ENCODE measurements around the gene IMP3. TPM values are rescaled to one million over a fixed set of nuclear protein-coding genes. Genes with fewer than 3 reads are reported as not detected.

IMP3 gene
- total and polyA plus RNA-seq, 9 of the 15 experiments (the other 6 are each of a cell fraction or from before 2014, with no cell fraction given), result 14.5 to 160 (median 74.4) TPM

DNA sequence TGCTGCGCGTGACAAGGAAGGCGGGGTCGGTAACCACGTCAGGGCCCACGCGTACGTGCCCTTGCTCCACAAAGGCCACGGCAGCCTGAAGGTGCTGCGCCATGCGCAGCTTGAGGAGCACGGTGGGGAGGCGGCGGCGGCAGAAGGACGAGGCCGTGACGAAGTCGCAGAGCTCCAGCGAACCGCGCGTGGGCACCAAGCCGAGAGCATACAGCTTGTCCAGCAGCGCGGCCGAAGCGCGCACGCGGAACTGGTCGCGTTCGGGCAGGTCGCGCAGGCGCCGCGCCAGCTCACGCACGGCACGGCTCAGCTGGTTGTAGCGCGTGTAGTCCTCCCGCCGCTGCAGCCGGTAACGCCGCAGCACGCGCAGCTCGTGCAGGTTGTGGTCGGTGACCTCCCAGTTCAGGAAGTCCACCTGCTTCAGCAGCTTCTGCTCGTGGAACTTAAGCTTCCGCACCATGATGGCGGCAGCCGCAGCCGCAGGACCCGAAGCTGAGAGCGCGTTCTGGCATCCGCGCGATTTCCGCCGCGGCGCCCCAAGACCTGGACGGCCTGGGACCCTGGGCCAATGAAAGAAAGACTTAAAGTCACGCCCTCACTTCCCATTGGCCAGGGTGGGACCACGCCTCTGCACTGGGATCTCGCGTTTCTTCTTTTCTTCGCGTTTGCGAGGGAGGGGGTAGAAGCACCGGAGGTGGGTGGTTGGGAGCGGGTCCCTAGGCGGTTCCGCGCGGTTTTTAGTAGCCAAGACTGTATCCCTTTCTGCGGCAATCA lies at the start of gene IMP3 (continued):
- peak; percentile 100 for TF ChIP-seq POLR2G (IDR thresholded peaks at IDR 0.05; ENCODE audit: low read depth, low read length)
- TF ChIP-seq POLR2AphosphoS2 (IDR thresholded peaks at IDR 0.05; ENCODE audit: low read length), result peak; percentile 90; the same call in 1 of the 2 replicates
- no peak for TF ChIP-seq COPS2 (conservative IDR thresholded peaks at IDR 0.05)
- no peak for TF ChIP-seq MTA2 (IDR thresholded peaks at IDR 0.05; ENCODE audit: low read depth)
- TF ChIP-seq TSHZ1 (CRISPR knock-in tag; IDR thresholded peaks at IDR 0.05), result no peak
- peak; percentile 67; the same call in 1 of the 2 replicates for TF ChIP-seq ATF7 (IDR thresholded peaks at IDR 0.05)
- no peak for TF ChIP-seq ZKSCAN8 (CRISPR knock-in tag; IDR thresholded peaks at IDR 0.05)
- no peak for TF ChIP-seq CUX1 (CRISPR knock-in tag; IDR thresholded peaks at IDR 0.05)
- TF ChIP-seq SUPT5H (IDR thresholded peaks at IDR 0.05), result peak; percentile 98
- TF ChIP-seq ETV5 (CRISPR knock-in tag; IDR thresholded peaks at IDR 0.05; ENCODE audit: low read depth), result peak; percentile 80; the same call in 1 of the 2 replicates
- TF ChIP-seq, protein P1, sequence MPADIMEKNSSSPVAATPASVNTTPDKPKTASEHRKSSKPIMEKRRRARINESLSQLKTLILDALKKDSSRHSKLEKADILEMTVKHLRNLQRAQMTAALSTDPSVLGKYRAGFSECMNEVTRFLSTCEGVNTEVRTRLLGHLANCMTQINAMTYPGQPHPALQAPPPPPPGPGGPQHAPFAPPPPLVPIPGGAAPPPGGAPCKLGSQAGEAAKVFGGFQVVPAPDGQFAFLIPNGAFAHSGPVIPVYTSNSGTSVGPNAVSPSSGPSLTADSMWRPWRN (IDR thresholded peaks at IDR 0.05; ENCODE audit: low read depth), result no peak
- peak; percentile 39; the same call in 1 of the 2 replicates for TF ChIP-seq SPI1 (IDR thresholded peaks at IDR 0.05; ENCODE audit: borderline replicate concordance, low read depth, low read length)
- TF ChIP-seq, protein P2, sequence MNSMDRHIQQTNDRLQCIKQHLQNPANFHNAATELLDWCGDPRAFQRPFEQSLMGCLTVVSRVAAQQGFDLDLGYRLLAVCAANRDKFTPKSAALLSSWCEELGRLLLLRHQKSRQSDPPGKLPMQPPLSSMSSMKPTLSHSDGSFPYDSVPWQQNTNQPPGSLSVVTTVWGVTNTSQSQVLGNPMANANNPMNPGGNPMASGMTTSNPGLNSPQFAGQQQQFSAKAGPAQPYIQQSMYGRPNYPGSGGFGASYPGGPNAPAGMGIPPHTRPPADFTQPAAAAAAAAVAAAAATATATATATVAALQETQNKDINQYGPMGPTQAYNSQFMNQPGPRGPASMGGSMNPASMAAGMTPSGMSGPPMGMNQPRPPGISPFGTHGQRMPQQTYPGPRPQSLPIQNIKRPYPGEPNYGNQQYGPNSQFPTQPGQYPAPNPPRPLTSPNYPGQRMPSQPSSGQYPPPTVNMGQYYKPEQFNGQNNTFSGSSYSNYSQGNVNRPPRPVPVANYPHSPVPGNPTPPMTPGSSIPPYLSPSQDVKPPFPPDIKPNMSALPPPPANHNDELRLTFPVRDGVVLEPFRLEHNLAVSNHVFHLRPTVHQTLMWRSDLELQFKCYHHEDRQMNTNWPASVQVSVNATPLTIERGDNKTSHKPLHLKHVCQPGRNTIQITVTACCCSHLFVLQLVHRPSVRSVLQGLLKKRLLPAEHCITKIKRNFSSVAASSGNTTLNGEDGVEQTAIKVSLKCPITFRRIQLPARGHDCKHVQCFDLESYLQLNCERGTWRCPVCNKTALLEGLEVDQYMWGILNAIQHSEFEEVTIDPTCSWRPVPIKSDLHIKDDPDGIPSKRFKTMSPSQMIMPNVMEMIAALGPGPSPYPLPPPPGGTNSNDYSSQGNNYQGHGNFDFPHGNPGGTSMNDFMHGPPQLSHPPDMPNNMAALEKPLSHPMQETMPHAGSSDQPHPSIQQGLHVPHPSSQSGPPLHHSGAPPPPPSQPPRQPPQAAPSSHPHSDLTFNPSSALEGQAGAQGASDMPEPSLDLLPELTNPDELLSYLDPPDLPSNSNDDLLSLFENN (IDR thresholded peaks at IDR 0.05; ENCODE audit: low read depth in 2 of 2, low read length in 2 of 2), result no peak
